Panc1 (cell line): ENCODE results near the gene ALX4. TPM values are rescaled to one million over a fixed set of nuclear protein-coding genes. Genes with fewer than 3 reads are reported as not detected.

Source experiments
- ATAC-seq: fragments of 200-7000 bp; cut with Tn5 transposase; 2 replicates; pipeline ENCODE4 v1.9.1; 2020; ENCODE audit warnings: mild to moderate bottlenecking, moderate library complexity
- BruUV-seq: library from RNA; stranded (reverse); fragments of 400-500 nt; replicated peaks from 2 replicates; lab custom pipeline; 2021; lab: Mats Ljungman, UMichigan
- CTCF ChIA-PET: fragments of 300-600 bp; sonication (Branson Sonifier 250); formaldehyde crosslinking; loops from one replicate; lab custom pipeline; 2022; ENCODE audit warnings: antibody characterized with exemption; lab: Charles Lee
- POLR2A ChIA-PET: fragments of 300-600 bp; sonication (Branson Sonifier 250); formaldehyde crosslinking; loops from one replicate; lab custom pipeline; 2022; ENCODE audit warnings: antibody characterized with exemption; lab: Charles Lee
- DNase-seq: peaks from one replicate; pipeline ENCODE4 v3.0.0-alpha.2; 2010; ENCODE audit warnings: low read depth, low spot score
- H3K27ac ChIP-seq: 2 replicates; pipeline ENCODE4 v1.5.1; 2011; ENCODE audit warnings: mild to moderate bottlenecking, low read length, inconsistent platforms
- H3K27me3 ChIP-seq: fragments of 200-500 bp; sonication (Bioruptor generic); 2 replicates; pipeline ENCODE4 v1.6.0; 2014; ENCODE audit warnings: low read length, inconsistent platforms; ENCODE audit not compliant: control insufficient read depth, insufficient read depth
- H3K36me3 ChIP-seq: fragments of 200-500 bp; sonication (Bioruptor generic); 2 replicates; pipeline ENCODE4 v1.5.1; 2014; ENCODE audit warnings: inconsistent platforms, mild to moderate bottlenecking, low read length, moderate library complexity; ENCODE audit not compliant: control insufficient read depth, insufficient read depth
- H3K4me1 ChIP-seq: 2 replicates; pipeline ENCODE4 v1.5.1; 2011; ENCODE audit warnings: inconsistent platforms, mild to moderate bottlenecking, low read length, moderate library complexity; ENCODE audit not compliant: control insufficient read depth, insufficient read depth
- H3K4me3 ChIP-seq, 2 experiments: 2 replicates each; pipeline ENCODE4 v1.5.1; 2011 to 2012; ENCODE audit warnings: low read depth in 2 of 2, low read length in 2 of 2, mild to moderate bottlenecking in 2 of 2, inconsistent platforms in 1 of 2, moderate library complexity in 1 of 2
- H3K9me3 ChIP-seq: fragments of 200-500 bp; sonication (Bioruptor generic); 2 replicates; pipeline ENCODE4 v1.5.1; 2014; ENCODE audit warnings: low read depth, mild to moderate bottlenecking, inconsistent platforms, low read length, moderate library complexity; ENCODE audit not compliant: control insufficient read depth, insufficient read depth
- POLR2AphosphoS5 ChIP-seq: IDR thresholded peaks from 2 replicates; pipeline ENCODE4 v1.6.1; 2012; ENCODE audit warnings: mild to moderate bottlenecking, low read depth, low read length, moderate library complexity
- SIN3A ChIP-seq: IDR thresholded peaks from 2 replicates; pipeline ENCODE4 v1.6.1; 2012; ENCODE audit warnings: low read depth, mild to moderate bottlenecking, low read length, moderate library complexity, borderline replicate concordance; ENCODE audit not compliant: insufficient read depth
- TCF7L2 ChIP-seq: IDR thresholded peaks from 2 replicates; pipeline ENCODE4 v1.6.1; 2011; ENCODE audit warnings: mild to moderate bottlenecking, low read depth, low read length, inconsistent platforms
- in situ Hi-C: cut with HindIII; loops from 2 replicates; pipeline ENCODE4 v1.10.0; 2016; ENCODE audit warnings: low sequenced_read_pairs, low pct_unique_long_range_greater_than_20kb
- intact Hi-C: fragments of 100-400 bp; cut with micrococcal nuclease; formaldehyde crosslinking; loops from one replicate; pipeline ENCODE4 v1.10.0; 2022; ENCODE audit not compliant: unreplicated experiment
- total RNA-seq: library from RNA; stranded (reverse); gene quantifications from one replicate; pipeline ENCODE4 v1.2.1, GENCODE V29; 2021; ENCODE audit not compliant: unreplicated experiment
- TF ChIP-seq, protein P1 (sequence below), 2 experiments: IDR thresholded peaks; 2 replicates each; pipeline ENCODE4 v1.6.1; 2011 to 2012; ENCODE audit warnings: low read depth in 2 of 2, control low read depth in 1 of 2, low read length in 1 of 2, mild to moderate bottlenecking in 1 of 2, moderate library complexity in 1 of 2; ENCODE audit not compliant: insufficient read depth in 1 of 2
- TF ChIP-seq, protein P2 (sequence below): fragments of 450-650 bp; IDR thresholded peaks from 2 replicates; pipeline ENCODE4 v1.5.1; 2017; ENCODE audit warnings: mild to moderate bottlenecking

ALX4 gene
- total RNA-seq, 1 experiment from 2014 or later: 1.0 TPM

DNA sequence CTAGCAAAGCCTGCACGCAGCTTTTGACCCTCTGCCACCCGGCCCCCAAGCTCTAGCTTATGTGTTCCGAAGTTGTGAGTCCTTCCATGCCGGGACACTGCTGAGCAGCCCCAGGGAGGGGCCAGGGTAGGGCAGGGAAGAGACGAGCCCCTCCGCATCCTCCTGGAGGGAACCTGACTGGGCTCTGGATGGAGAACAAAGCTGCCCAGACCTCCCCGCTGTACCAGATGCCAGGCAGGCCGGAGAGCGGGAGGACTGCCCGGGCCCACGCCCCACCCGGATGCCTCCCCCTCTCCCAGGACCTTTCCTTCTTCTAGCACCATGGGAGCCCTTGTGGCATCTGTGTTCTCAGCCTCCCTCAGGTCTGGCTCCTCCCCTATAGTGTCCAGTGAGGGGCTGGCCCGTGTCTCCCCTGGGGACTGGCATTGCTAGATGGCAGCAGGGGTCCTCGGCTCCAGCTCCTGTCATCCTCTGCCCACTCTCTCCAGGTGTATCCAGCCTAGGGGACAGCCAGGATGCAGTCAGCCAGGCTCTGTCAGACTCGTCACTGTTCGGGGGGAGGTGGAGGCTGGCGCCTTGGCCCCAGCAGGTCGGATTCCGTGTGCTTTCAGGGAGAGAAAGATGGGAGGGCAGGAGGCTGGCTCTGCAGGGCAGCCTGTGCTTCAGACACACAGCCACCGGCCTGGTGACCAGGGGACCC, 46.1 kb downstream of the ALX4 start:
- in situ Hi-C loops: no loop called here
- Histone ChIP-seq H3K9me3 (no peaks in the 10 kb centered on the region), H3K27ac (no peak overlapping the region), H3K36me3 (no peaks in the 10 kb centered on the region), H3K27me3 (no peaks in the 10 kb centered on the region), H3K4me3 (no peak overlapping the region), H3K4me1 (no peaks in the 10 kb centered on the region)
- TF ChIP-seq TCF7L2: no peak
- ATAC-seq (no peak), DNase-seq (no peak)
- ChIA-PET CTCF (no interaction called here), POLR2A (no interaction called here)
- no TSS peak for BruUV-seq
- intact Hi-C loops: no loop called here

DNA sequence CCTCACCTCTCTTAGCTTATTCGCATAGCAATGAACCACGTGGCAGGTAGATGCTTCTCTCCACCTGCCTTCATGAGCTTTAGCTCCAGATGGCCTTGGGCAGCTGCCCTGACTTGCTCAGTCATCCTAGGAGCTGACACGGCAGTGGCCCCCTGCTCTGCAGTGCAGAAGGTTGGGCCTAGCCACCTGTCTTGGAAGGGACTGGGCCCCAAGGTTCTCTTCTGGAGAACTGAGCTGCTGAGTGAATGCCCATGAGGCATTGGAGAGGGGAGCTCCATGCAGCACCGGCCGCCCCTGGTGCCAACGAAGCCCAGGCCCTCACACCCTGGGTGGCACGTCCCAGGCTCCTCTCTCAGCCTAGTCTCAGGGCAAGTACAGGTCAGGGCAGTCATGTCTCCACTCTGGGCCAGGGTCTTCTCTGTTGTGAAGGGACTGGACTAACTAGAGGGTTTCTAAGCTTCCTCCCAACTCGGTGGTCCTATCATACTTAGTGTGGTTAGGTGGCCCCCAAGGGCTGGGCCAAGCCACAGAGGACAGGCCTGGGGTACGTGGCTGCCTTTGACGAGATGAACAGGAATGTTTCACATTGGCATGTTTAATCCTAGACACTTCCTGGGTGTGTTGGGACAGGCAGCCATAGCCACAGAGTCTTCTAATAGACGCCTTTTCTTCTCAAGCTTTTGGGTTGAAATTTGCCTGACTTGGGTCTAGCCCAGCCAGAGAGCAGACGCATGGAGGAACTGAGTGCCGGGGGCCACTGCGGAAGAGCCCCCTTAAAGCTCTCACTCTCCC, 47.9 kb downstream of the ALX4 start:
- TF ChIP-seq SIN3A (no peak), POLR2AphosphoS5 (no peak), TCF7L2 (no peak)
- TF ChIP-seq, protein P1, sequence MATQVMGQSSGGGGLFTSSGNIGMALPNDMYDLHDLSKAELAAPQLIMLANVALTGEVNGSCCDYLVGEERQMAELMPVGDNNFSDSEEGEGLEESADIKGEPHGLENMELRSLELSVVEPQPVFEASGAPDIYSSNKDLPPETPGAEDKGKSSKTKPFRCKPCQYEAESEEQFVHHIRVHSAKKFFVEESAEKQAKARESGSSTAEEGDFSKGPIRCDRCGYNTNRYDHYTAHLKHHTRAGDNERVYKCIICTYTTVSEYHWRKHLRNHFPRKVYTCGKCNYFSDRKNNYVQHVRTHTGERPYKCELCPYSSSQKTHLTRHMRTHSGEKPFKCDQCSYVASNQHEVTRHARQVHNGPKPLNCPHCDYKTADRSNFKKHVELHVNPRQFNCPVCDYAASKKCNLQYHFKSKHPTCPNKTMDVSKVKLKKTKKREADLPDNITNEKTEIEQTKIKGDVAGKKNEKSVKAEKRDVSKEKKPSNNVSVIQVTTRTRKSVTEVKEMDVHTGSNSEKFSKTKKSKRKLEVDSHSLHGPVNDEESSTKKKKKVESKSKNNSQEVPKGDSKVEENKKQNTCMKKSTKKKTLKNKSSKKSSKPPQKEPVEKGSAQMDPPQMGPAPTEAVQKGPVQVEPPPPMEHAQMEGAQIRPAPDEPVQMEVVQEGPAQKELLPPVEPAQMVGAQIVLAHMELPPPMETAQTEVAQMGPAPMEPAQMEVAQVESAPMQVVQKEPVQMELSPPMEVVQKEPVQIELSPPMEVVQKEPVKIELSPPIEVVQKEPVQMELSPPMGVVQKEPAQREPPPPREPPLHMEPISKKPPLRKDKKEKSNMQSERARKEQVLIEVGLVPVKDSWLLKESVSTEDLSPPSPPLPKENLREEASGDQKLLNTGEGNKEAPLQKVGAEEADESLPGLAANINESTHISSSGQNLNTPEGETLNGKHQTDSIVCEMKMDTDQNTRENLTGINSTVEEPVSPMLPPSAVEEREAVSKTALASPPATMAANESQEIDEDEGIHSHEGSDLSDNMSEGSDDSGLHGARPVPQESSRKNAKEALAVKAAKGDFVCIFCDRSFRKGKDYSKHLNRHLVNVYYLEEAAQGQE (IDR thresholded peaks at IDR 0.05; ENCODE audit: insufficient read depth in 1 of 2, low read depth in 2 of 2, low read length in 1 of 2): no peak
- TF ChIP-seq, protein P2, sequence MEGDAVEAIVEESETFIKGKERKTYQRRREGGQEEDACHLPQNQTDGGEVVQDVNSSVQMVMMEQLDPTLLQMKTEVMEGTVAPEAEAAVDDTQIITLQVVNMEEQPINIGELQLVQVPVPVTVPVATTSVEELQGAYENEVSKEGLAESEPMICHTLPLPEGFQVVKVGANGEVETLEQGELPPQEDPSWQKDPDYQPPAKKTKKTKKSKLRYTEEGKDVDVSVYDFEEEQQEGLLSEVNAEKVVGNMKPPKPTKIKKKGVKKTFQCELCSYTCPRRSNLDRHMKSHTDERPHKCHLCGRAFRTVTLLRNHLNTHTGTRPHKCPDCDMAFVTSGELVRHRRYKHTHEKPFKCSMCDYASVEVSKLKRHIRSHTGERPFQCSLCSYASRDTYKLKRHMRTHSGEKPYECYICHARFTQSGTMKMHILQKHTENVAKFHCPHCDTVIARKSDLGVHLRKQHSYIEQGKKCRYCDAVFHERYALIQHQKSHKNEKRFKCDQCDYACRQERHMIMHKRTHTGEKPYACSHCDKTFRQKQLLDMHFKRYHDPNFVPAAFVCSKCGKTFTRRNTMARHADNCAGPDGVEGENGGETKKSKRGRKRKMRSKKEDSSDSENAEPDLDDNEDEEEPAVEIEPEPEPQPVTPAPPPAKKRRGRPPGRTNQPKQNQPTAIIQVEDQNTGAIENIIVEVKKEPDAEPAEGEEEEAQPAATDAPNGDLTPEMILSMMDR: no peak
- in situ Hi-C loops: no loop called here
- BruUV-seq: no TSS peak
- H3K4me3 ChIP-seq: no peak overlapping the region
- DNase-seq (no peak), ATAC-seq (no peak)
- ChIA-PET POLR2A (no interaction called here), CTCF (interaction anchor here (0.6 kb wide), 1 partner anchor 436 kb away, joined by 9 read pairs; no protein-coding TSS in a partner anchor)
- no peaks in the 10 kb centered on the region for H3K27me3 ChIP-seq
- intact Hi-C loops: no loop called here
- no peaks in the 10 kb centered on the region for H3K9me3 ChIP-seq
- no peak overlapping the region for H3K27ac ChIP-seq
- no peaks in the 10 kb centered on the region for H3K36me3 ChIP-seq
- H3K4me1 ChIP-seq: no peaks in the 10 kb centered on the region

DNA sequence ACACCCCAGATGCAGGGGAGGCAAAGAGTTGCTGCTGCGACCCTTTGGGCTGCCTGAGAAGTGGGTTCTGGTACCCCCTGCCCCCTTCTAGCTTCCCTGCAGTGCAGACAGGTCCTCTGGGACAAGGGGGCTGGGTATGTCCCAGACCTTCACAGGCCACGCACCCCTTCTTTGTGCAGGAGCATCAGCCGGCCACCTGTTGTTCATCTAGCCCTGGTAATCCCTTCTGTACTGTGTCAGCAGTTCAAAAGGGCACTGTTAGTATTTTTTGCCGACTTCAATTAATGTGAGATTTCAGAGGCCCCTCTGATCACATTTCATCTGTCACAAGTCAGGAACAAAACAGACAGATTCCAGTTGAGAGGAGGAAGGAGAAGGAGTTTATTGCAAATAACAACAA, 49.9 kb downstream of the ALX4 start:
- CTCF ChIA-PET: no interaction called here
- ATAC-seq (no peak), DNase-seq (no peak)
- no peaks in the 10 kb centered on the region for H3K9me3 ChIP-seq
- TF ChIP-seq TCF7L2 (no peak), POLR2AphosphoS5 (no peak), SIN3A (no peak)
- TF ChIP-seq, protein P2: no peak
- TF ChIP-seq, protein P1 (IDR thresholded peaks at IDR 0.05; ENCODE audit: insufficient read depth in 1 of 2, low read depth in 2 of 2, low read length in 1 of 2): no peak
- no peaks in the 10 kb centered on the region for H3K36me3 ChIP-seq
- H3K27ac ChIP-seq: no peak overlapping the region
- intact Hi-C loops (no loop called here), in situ Hi-C loops (no loop called here)
- no peaks in the 10 kb centered on the region for H3K4me1 ChIP-seq
- POLR2A ChIA-PET: no interaction called here
- no peaks in the 10 kb centered on the region for H3K27me3 ChIP-seq
- no peak overlapping the region for H3K4me3 ChIP-seq
- no TSS peak for BruUV-seq
